Bronchial epithelial cell (primary cell): ENCODE measurements around the gene RNFT2. TPM values are rescaled to one million over a fixed set of nuclear protein-coding genes. Genes with fewer than 3 reads are reported as not detected.

Experiments
- DNase-seq: peaks from one replicate; pipeline ENCODE4 v3.0.0-alpha.2; 2010; ENCODE audit warnings: low read depth
- FAIRE-seq: peaks from 2 replicates; lab custom pipeline; 2011; peaks lifted over from hg19 to GRCh38; lab: Jason Lieb, UNC
- H3K27me3 ChIP-seq: 2 replicates; pipeline ENCODE4 v1.5.1; 2011; ENCODE audit warnings: low read length; ENCODE audit not compliant: control insufficient read depth, insufficient read depth
- H3K36me3 ChIP-seq: 2 replicates; pipeline ENCODE4 v1.5.1; 2011; ENCODE audit warnings: low read length; ENCODE audit not compliant: control insufficient read depth, insufficient read depth
- H3K4me3 ChIP-seq: 2 replicates; pipeline ENCODE4 v1.5.1; 2011; ENCODE audit warnings: mild to moderate bottlenecking, low read depth, low read length, control low read depth
- CTCF ChIP-seq: IDR thresholded peaks from 2 replicates; pipeline ENCODE4 v1.5.1; 2011; ENCODE audit warnings: mild to moderate bottlenecking, moderate library complexity, low read length, control low read depth, inconsistent platforms; ENCODE audit not compliant: insufficient read depth, severe bottlenecking
- total RNA-seq: library from RNA; depleted of rRNA; stranded (reverse); fragments of >200 nt; gene quantifications from 2 replicates; pipeline ENCODE4 v1.2.1, GENCODE V29; 2014

The RNFT2 gene
- total RNA-seq, 1 donor from 2014 or later: 0.26 TPM

- Histone ChIP-seq H3K36me3 (no peaks in the 10 kb centered on the region), H3K27me3 (peaks cover 2% of the 10 kb centered on the region), H3K4me3 (no peak overlapping the region)
- TF ChIP-seq CTCF: no peak
- DNase-seq (no peak), FAIRE-seq (no peak)
Measured at GRCh38 chr12:116897476-116897875, 159.4 kb downstream of the RNFT2 start.

- FAIRE-seq (no peak), DNase-seq (no peak)
- no peak overlapping the region for H3K4me3 ChIP-seq
- no peaks in the 10 kb centered on the region for H3K36me3 ChIP-seq
- TF ChIP-seq CTCF: no peak
- H3K27me3 ChIP-seq: peaks cover 2% of the 10 kb centered on the region
Measured at GRCh38 chr12:116898669-116899068, 160.6 kb downstream of the RNFT2 start.

GRCh38 chr12:116901612-116902011, 163.5 kb downstream of the RNFT2 start:
- Histone ChIP-seq H3K36me3 (no peaks in the 10 kb centered on the region), H3K27me3 (peaks cover 2% of the 10 kb centered on the region), H3K4me3 (no peak overlapping the region)
- FAIRE-seq: no peak
- TF ChIP-seq CTCF: no peak
- DNase-seq: no peak

Other genes with a start within 250 kb of the RNFT2 start
- 0.79 and 1.8 TPM in 2 replicates for gene MAP1LC3B2, start 178.9 kb upstream of the RNFT2 start, total RNA-seq
- 27.8 and 29.7 TPM in 2 replicates for gene SPRING1, start 246 bp upstream of the RNFT2 start, total RNA-seq
- not detected in 2 replicates for gene HRK, start 143.1 kb downstream of the RNFT2 start, total RNA-seq
- 5.4 and 5.8 TPM in 2 replicates for gene FBXW8, start 172.6 kb downstream of the RNFT2 start, total RNA-seq